ENCODE measurements around the gene ADAM8.
"Not testable (repeated sequence)": the region's sequence is repeated elsewhere in the genome, so short reads cannot be mapped to it uniquely, and the experiment has no call there.

The ADAM8 gene

DNA sequence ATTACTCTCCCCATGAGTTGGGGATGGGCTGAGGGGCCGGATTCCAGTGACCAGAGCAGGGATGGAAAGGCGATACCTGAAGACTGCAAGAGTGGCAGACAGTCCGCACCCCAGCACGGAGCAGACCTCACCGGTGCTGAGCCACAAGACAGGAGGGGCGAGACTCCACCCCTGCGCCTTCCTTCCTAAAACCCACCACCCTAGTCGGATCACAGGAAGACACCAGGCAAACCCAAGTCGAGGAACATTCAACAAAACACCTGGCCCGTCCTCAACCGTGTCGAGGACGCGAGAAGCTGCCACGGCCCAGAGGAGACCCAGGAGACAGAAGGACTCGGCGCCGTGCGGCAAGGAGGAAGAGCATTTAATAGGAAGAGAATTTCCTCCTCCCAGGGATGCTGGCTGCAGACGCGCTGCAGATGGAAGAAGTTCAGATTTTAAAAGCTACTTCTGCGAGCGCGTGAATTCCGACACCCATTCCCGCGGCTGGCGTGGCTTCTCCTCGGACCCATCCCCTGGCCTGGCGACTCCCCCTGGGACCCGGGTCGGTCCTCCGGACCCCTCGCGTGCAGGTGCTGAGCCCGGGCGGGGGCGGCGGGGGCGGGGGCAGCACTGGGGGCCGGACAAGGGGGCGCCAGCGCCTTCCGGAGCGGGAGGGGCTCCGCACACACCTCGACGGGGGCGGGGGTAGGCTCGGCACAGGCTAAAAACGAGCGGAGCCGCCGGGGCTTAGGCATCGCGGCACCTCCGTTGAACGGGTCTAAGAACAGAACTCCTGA lies 47.2 kb downstream of the ADAM8 start:
- no peak for DNase-seq

GRCh38 chr10:133227256-133227655 lies 49.4 kb downstream of the ADAM8 start:
- DNase-seq = no peak

GRCh38 chr10:133226251-133226808 lies 50.3 kb downstream of the ADAM8 start:
- no peak for DNase-seq

DNA sequence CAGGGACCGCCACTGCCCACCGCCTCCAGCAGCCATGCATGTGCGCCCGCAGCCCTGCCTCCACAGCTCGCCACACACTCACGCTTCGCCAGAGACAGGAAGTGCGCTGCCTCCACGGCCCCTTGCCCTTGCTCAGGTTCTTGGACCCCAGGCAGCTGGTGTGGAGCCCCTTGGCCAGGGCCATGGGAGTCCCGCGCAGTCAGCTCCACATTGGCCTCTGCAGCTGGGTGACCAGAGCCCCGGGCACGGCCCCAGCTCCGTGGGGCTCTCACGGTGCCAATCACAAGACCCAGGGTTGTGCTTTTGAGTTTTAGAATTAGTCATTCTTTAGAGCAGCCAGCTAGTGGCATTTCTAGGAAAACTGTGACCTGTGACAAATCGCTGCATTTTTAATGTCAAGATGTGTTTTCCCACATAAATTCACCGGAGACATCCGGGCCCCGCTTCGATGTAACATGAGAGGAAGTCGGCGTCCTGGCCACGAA lies 50.9 kb downstream of the ADAM8 start:
- no peak for DNase-seq

DNA sequence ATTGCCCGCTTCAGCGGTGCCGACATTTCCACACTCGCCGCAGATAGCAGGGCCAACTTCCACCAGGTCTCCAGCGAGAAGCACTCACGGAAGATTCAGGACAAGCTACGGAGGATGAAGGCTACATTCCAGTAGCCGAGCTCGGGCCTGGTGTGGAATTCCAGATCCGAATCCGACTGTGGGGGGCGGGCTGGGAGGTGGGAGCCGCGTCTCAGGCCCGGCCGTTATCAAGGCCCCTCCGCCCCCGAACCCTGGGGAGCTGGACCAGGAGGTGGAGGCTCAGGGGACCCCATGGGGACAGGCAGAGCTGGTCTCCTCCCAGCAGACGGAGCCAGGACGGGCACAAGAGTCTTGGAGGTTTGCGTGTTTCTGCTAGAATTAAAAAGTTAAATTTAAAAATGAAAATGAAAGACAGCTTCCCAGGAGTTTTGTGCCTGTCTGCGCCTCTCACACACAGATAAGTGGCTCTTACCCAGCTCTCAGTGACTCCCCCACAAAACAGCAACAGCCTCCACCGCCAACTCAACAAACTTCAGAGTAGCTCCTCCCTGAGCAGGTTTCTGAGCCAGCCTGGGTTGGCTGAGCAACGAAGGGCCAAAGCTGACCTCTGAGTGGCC lies 51.8 kb downstream of the ADAM8 start:
- DNase-seq = no peak

GRCh38 chr10:133224076-133224475 lies 52.6 kb downstream of the ADAM8 start:
- DNase-seq = no peak

DNA sequence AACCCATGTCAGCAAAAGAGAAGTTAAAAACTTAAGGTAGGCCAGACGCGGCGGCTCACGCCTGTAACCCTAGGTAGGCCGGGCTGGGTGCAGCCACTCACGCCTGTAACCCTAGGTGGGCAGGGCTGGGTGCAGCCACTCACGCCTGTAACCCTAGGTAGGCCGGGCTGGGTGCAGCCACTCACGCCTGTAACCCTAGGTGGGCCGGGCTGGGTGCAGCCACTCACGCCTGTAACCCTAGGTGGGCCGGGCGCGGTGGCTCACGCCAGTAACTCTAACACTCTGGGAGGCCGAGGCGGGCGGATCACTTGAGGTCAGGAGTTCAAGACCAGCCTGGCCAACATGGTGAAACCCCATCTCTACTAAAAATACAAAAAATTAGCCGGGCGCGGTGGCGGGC lies 54.9 kb downstream of the ADAM8 start:
- not testable (repeated sequence) for DNase-seq

GRCh38 chr10:133221331-133221730 lies 55.3 kb downstream of the ADAM8 start:
- DNase-seq = no peak

GRCh38 chr10:133219782-133220181 lies 56.9 kb downstream of the ADAM8 start:
- no peak for DNase-seq

GRCh38 chr10:133218891-133219290 lies 57.8 kb downstream of the ADAM8 start:
- DNase-seq = no peak

GRCh38 chr10:133217800-133218589 lies 58.7 kb downstream of the ADAM8 start:
- DNase-seq = no peak

DNA sequence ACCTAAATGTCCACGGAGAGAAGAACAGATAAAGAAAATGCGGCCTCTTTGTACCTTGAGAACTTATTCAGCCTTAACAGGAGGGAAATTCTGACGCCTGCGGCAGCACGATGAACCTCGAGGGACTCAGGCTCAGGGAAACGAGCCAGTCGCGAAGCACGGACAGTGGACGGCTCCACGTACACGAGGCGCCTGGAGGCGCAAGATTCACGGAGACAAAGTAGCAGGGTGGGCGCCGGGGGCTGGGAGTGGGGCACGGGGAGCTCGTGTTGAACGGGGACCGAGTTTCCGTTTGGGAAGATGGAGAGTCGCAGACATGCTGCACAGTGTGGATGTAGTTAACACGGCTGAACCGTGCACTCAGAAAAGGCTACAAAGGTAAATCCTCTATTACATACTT lies 59.9 kb downstream of the ADAM8 start:
- DNase-seq = no peak

- no peak for DNase-seq
Observed at GRCh38 chr10:133215586-133215985, 61.1 kb downstream of the ADAM8 start.

DNA sequence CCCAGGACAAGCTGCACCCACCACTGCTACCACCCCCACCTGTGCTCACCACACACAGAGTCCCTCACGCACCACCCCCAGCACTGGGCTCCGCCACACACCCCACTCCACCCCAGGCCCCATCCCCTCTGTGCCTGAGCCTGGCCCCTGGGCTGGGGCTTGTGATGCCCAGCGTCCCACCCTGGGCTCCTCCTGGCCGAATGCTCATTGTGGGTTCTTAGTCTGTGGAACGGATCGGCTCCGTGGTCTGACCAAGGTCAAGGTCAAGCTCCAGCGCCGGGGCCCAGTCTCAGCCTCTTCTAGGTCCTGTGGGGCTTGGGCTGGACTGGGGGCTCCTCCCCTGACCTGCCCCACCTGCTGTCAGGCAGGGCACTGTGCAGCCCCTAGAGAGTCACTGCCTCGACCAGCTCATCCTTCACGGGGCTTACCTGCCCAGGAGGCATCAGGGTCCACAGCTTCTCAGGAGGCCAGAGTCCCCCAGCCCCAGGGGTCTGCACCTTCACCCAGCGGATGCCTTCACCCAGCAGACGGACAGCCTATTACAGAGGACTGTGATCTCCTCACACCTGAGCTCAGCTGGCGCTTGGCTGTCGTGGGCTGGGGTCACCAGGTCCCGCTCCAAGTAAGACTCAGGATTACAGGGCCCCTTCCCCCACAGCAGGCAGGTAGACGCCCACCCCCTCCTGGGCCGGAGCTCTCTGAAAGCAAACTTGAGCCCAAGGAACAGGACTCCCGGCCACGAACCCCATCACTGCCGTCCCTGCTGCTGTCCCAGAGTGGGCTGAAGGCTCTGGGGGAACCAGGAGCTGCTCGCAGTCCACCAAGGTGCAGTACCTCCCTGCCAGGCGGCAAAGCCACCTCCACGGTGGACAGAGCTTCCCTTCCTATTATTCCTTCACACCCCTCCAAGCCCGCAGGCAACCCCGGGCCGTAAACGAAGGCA lies 61.9 kb downstream of the ADAM8 start:
- no peak for DNase-seq

DNA sequence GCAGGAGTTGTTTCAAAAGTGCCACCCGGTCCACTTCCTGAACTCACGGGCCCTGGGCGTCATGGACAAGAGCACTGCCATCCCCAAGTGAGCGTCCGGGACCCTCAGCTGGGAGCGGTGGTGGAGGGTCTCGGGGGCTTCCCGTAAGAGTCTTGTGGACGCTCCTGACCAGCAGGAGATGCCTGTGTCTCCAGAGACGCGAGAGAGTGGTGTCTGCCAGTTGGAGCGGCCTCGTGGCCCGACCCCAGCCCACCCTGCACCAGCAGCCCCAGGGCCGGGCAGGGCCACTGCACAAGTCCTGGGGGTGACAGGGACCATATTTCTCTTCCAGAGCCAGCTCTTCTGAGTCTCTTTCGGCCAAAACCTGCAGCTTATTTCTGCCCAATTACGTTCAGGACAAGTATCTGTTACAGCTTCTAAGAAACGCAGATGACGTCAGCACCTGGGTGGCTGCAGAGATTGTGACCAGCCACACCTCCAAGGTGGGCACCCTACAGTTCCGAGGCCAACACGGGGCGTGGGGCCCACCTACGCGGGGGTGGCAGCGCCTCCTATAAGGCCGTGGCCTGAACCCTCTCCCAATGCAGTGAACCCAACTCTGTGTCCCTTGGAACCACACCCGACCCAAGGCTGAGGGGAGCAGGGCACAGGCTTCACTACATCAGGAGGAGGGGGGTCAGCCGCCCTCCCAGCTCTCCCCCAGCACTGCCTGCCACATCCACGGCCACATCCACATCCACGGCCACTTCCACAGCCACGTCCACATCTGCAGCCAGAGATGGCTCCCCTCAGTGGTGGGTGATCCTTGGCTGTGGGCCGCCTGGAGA lies 62.8 kb downstream of the ADAM8 start:
- no peak for DNase-seq

- DNase-seq = no peak
Observed at GRCh38 chr10:133212853-133213494, 63.7 kb downstream of the ADAM8 start.

All from suppressor macrophage treated with lipopolysaccharide for 1 hour (primary cell).